MM.1S (cell line): Measurements from ENCODE around the gene ARHGAP32.
"Not testable (repeated sequence)": the region's sequence is repeated elsewhere in the genome, so short reads cannot be mapped to it uniquely, and the experiment has no call there.

Source experiments
- DNase-seq: peaks from one replicate; pipeline ENCODE4 v3.0.0-alpha.2; 2015
- H2AFZ ChIP-seq: fragments of 300-600 bp; sonication (generic); 2 replicates; pipeline ENCODE4 v1.6.0; 2016; ENCODE audit warnings: antibody characterized with exemption, low read length
- H3F3A ChIP-seq: fragments of 300-600 bp; sonication (generic); 2 replicates; pipeline ENCODE4 v1.6.1; 2016; ENCODE audit warnings: mild to moderate bottlenecking, antibody characterized with exemption, low read length, moderate library complexity, mixed read lengths; ENCODE audit not compliant: insufficient read depth
- H3K27ac ChIP-seq: fragments of 300-600 bp; sonication (generic); 2 replicates; pipeline ENCODE4 v1.5.1; 2016; ENCODE audit warnings: mild to moderate bottlenecking, low read length
- H3K27me3 ChIP-seq: fragments of 300-600 bp; sonication (generic); replicated peaks from 2 replicates; pipeline ENCODE4 v1.6.0; 2016; ENCODE audit warnings: low read length; ENCODE audit not compliant: insufficient read depth
- H3K36me3 ChIP-seq: fragments of 300-600 bp; sonication (generic); replicated peaks from 2 replicates; pipeline ENCODE4 v1.6.1; 2016; ENCODE audit warnings: mild to moderate bottlenecking, low read length, mixed read lengths; ENCODE audit not compliant: insufficient read depth
- H3K4me1 ChIP-seq: fragments of 300-600 bp; sonication (generic); 2 replicates; pipeline ENCODE4 v1.6.1; 2016; ENCODE audit warnings: low read length, mixed read lengths
- H3K4me2 ChIP-seq: fragments of 300-600 bp; sonication (generic); 2 replicates; pipeline ENCODE4 v1.6.0; 2016; ENCODE audit warnings: low read depth, low read length
- H3K4me3 ChIP-seq: fragments of 300-600 bp; sonication (generic); 2 replicates; pipeline ENCODE4 v1.5.1; 2016; ENCODE audit warnings: low read length, mixed read lengths
- H3K79me2 ChIP-seq: fragments of 300-600 bp; sonication (generic); 2 replicates; pipeline ENCODE4 v1.6.1; 2016; ENCODE audit warnings: mixed run types, low read length, mixed read lengths
- H3K9ac ChIP-seq: fragments of 300-600 bp; sonication (generic); 2 replicates; pipeline ENCODE4 v1.6.1; 2016; ENCODE audit warnings: low read length, mixed read lengths
- H3K9me2 ChIP-seq: fragments of 300-600 bp; sonication (generic); replicated peaks from 2 replicates; pipeline ENCODE4 v1.6.1; 2016; ENCODE audit warnings: mild to moderate bottlenecking, low read length, mixed read lengths; ENCODE audit not compliant: insufficient read depth
- H3K9me3 ChIP-seq: fragments of 300-600 bp; sonication (generic); replicated peaks from 2 replicates; pipeline ENCODE4 v1.6.1; 2016; ENCODE audit warnings: mild to moderate bottlenecking, low read length, mixed read lengths; ENCODE audit not compliant: insufficient read depth
- H4K20me1 ChIP-seq: fragments of 300-600 bp; sonication (generic); 2 replicates; pipeline ENCODE4 v1.6.1; 2016; ENCODE audit warnings: mild to moderate bottlenecking, low read length, moderate library complexity, mixed read lengths; ENCODE audit not compliant: insufficient read depth
- CTCF ChIP-seq: fragments of 300-600 bp; sonication (generic); IDR thresholded peaks from 2 replicates; pipeline ENCODE4 v1.5.1; 2016; ENCODE audit warnings: antibody characterized with exemption, low read length, mixed read lengths
- EZH2 ChIP-seq: fragments of 300-600 bp; sonication (generic); optimal IDR thresholded peaks from 2 replicates; pipeline ENCODE3; 2017; ENCODE audit warnings: low read depth, mild to moderate bottlenecking, antibody characterized with exemption, low read length, mixed read lengths
- EZH2phosphoT487 ChIP-seq: fragments of 300-600 bp; sonication (generic); IDR thresholded peaks from 2 replicates; pipeline ENCODE4 v1.6.1; 2018; ENCODE audit warnings: antibody characterized with exemption, low read length

The ARHGAP32 gene

GRCh38 chr11:129191649-129192048 lies 476 bp downstream of the ARHGAP32 start:
- Histone ChIP-seq H3K4me3 (no peak overlapping the region), H3F3A (no peaks in the 10 kb centered on the region), H3K27ac (no peak overlapping the region), H4K20me1 (no peaks in the 10 kb centered on the region), H3K4me2 (no peak overlapping the region), H3K9me2 (no peaks in the 10 kb centered on the region), H3K79me2 (no peaks in the 10 kb centered on the region), H3K4me1 (no peaks in the 10 kb centered on the region), H3K9me3 (no peaks in the 10 kb centered on the region), H3K36me3 (no peaks in the 10 kb centered on the region), H3K27me3 (no peaks in the 10 kb centered on the region), H2AFZ (no peak overlapping the region), H3K9ac (no peak overlapping the region)
- no peak for DNase-seq
- TF ChIP-seq EZH2phosphoT487 (no peak), EZH2 (no peak), CTCF (no peak)

GRCh38 chr11:129190087-129190486 lies 2.0 kb downstream of the ARHGAP32 start:
- Histone ChIP-seq H3K36me3 (no peaks in the 10 kb centered on the region), H3K9me3 (no peaks in the 10 kb centered on the region), H3F3A (no peaks in the 10 kb centered on the region), H2AFZ (no peak overlapping the region), H3K79me2 (no peaks in the 10 kb centered on the region), H3K4me3 (no peak overlapping the region), H4K20me1 (no peaks in the 10 kb centered on the region), H3K4me2 (no peak overlapping the region), H3K9ac (no peak overlapping the region), H3K4me1 (no peaks in the 10 kb centered on the region), H3K27me3 (no peaks in the 10 kb centered on the region), H3K27ac (no peak overlapping the region), H3K9me2 (no peaks in the 10 kb centered on the region)
- DNase-seq, result no peak
- TF ChIP-seq EZH2, result no peak
- TF ChIP-seq CTCF, result no peak
- no peak for TF ChIP-seq EZH2phosphoT487

- H3K9me2 ChIP-seq, result no peaks in the 10 kb centered on the region
- H2AFZ ChIP-seq, result no peak overlapping the region
- no peak overlapping the region for H3K9ac ChIP-seq
- H3K27me3 ChIP-seq, result no peaks in the 10 kb centered on the region
- no peak for DNase-seq
- no peaks in the 10 kb centered on the region for H3K79me2 ChIP-seq
- no peak overlapping the region for H3K4me3 ChIP-seq
- H3F3A ChIP-seq, result no peaks in the 10 kb centered on the region
- TF ChIP-seq EZH2, result no peak
- no peak for TF ChIP-seq CTCF
- no peak for TF ChIP-seq EZH2phosphoT487
- H3K9me3 ChIP-seq, result no peaks in the 10 kb centered on the region
- no peak overlapping the region for H3K27ac ChIP-seq
- H3K36me3 ChIP-seq, result no peaks in the 10 kb centered on the region
- H3K4me1 ChIP-seq, result no peaks in the 10 kb centered on the region
- no peak overlapping the region for H3K4me2 ChIP-seq
- no peaks in the 10 kb centered on the region for H4K20me1 ChIP-seq
Measured at GRCh38 chr11:129189646-129190045, 2.5 kb downstream of the ARHGAP32 start.

- H3K4me3 ChIP-seq, H2AFZ ChIP-seq, H3K36me3 ChIP-seq, H3K4me2 ChIP-seq, H3F3A ChIP-seq, H4K20me1 ChIP-seq, H3K9ac ChIP-seq, H3K9me2 ChIP-seq, H3K4me1 ChIP-seq, H3K79me2 ChIP-seq, H3K27me3 ChIP-seq, H3K9me3 ChIP-seq, H3K27ac ChIP-seq, DNase-seq: not testable (repeated sequence)
Measured at GRCh38 chr11:129185082-129185481, 7.0 kb downstream of the ARHGAP32 start.
